ENCODE data around the gene TPST2.
"Not testable (repeated sequence)": the region's sequence is repeated elsewhere in the genome, so short reads cannot be mapped to it uniquely, and the experiment has no call there.

TPST2 gene

GRCh38 chr22:26589845-26590736 lies at the start of gene TPST2:
Gene TPST2, minus strand, starts transcription at chr22:26590132. Its CDS starts 48,502 bp downstream, at chr22:26541630.
- peak; percentile 32 for DNase-seq (ENCODE audit: low read depth)

- DNase-seq (ENCODE audit: low read depth): no peak
Observed at GRCh38 chr22:26636296-26636695, 46.4 kb upstream of the TPST2 start.

GRCh38 chr22:26635117-26635516 lies 45.2 kb upstream of the TPST2 start:
- no peak for DNase-seq (ENCODE audit: low read depth)

- DNase-seq (ENCODE audit: low read depth): no peak
Observed at GRCh38 chr22:26634189-26634588, 44.3 kb upstream of the TPST2 start.

- no peak for DNase-seq (ENCODE audit: low read depth)
Observed at GRCh38 chr22:26632422-26633155, 42.7 kb upstream of the TPST2 start.

GRCh38 chr22:26631282-26631681 lies 41.4 kb upstream of the TPST2 start:
- DNase-seq (ENCODE audit: low read depth): no peak

GRCh38 chr22:26629988-26630761 lies 40.2 kb upstream of the TPST2 start:
- no peak for DNase-seq (ENCODE audit: low read depth)

GRCh38 chr22:26624803-26625202 lies 34.9 kb upstream of the TPST2 start:
- no peak for DNase-seq (ENCODE audit: low read depth)

- no peak for DNase-seq (ENCODE audit: low read depth)
Observed at GRCh38 chr22:26623984-26624383, 34.1 kb upstream of the TPST2 start.

GRCh38 chr22:26621663-26622062 lies 31.7 kb upstream of the TPST2 start, which contains the start of gene CRYBA4:
Gene CRYBA4, plus strand, starts transcription at chr22:26621963. Its CDS starts 634 bp downstream, at chr22:26622597.
- DNase-seq (ENCODE audit: low read depth): no peak

- no peak for DNase-seq (ENCODE audit: low read depth)
Observed at GRCh38 chr22:26620197-26620596, 30.3 kb upstream of the TPST2 start.

- DNase-seq (ENCODE audit: low read depth): no peak
Observed at GRCh38 chr22:26619510-26619909, 29.6 kb upstream of the TPST2 start.

GRCh38 chr22:26618455-26618854 lies 28.5 kb upstream of the TPST2 start:
- DNase-seq (ENCODE audit: low read depth): no peak

GRCh38 chr22:26617271-26618199 lies 27.6 kb upstream of the TPST2 start, which contains the start of gene CRYBB1:
Gene CRYBB1, minus strand, starts transcription at chr22:26618027. Its CDS starts 1,708 bp downstream, at chr22:26616319.
- DNase-seq (ENCODE audit: low read depth): no peak

GRCh38 chr22:26616650-26617049 lies 26.7 kb upstream of the TPST2 start:
- no peak for DNase-seq (ENCODE audit: low read depth)

GRCh38 chr22:26615830-26616435 lies 26.0 kb upstream of the TPST2 start:
- no peak for DNase-seq (ENCODE audit: low read depth)

- no peak for DNase-seq (ENCODE audit: low read depth)
Observed at GRCh38 chr22:26615149-26615548, 25.2 kb upstream of the TPST2 start.

GRCh38 chr22:26614322-26614721 lies 24.4 kb upstream of the TPST2 start:
- DNase-seq (ENCODE audit: low read depth): no peak

- not testable (repeated sequence) for DNase-seq (ENCODE audit: low read depth)
Observed at GRCh38 chr22:26613753-26614152, 23.8 kb upstream of the TPST2 start.

GRCh38 chr22:26612652-26613051 lies 22.7 kb upstream of the TPST2 start:
- DNase-seq (ENCODE audit: low read depth): no peak

- no peak for DNase-seq (ENCODE audit: low read depth)
Observed at GRCh38 chr22:26610996-26611395, 21.1 kb upstream of the TPST2 start.
